Neural cell (in vitro differentiated cells): ENCODE measurements around the gene DPPA4.

Experiments
- EP300 ChIP-seq: fragments of 450-650 bp; conservative IDR thresholded peaks from 2 replicates; pipeline ENCODE4 v1.6.1; 2014; ENCODE audit warnings: antibody characterized with exemption, mild to moderate bottlenecking, moderate library complexity; ENCODE audit not compliant: poor library complexity, severe bottlenecking
- EZH2 ChIP-seq: fragments of 200-600, 300-800 bp; shearing (Covaris generic), sonication (generic); IDR thresholded peaks from 2 replicates; pipeline ENCODE4 v1.6.1; 2014; ENCODE audit warnings: antibody characterized with exemption, low read length, borderline replicate concordance, mild to moderate bottlenecking; ENCODE audit not compliant: insufficient read depth, poor library complexity, severe bottlenecking
- POLR2AphosphoS5 ChIP-seq: IDR thresholded peaks from 2 replicates; pipeline ENCODE4 v1.6.1; 2012
- RAD21 ChIP-seq: fragments of 450-650 bp; conservative IDR thresholded peaks from 2 replicates; pipeline ENCODE4 v1.6.1; 2014; ENCODE audit warnings: antibody characterized with exemption, mild to moderate bottlenecking, moderate library complexity
- REST ChIP-seq: IDR thresholded peaks from 2 replicates; pipeline ENCODE4 v1.6.1; 2012; ENCODE audit warnings: borderline replicate concordance
- SMC3 ChIP-seq: fragments of 450-650 bp; conservative IDR thresholded peaks from 2 replicates; pipeline ENCODE4 v1.6.1; 2014; ENCODE audit warnings: antibody characterized with exemption, mild to moderate bottlenecking, moderate library complexity; ENCODE audit not compliant: poor library complexity
- TAF1 ChIP-seq: IDR thresholded peaks from 2 replicates; pipeline ENCODE4 v1.6.1; 2012; ENCODE audit warnings: low read depth
- TF ChIP-seq, protein P1 (sequence below): fragments of 450-650 bp; IDR thresholded peaks from 2 replicates; pipeline ENCODE4 v1.5.1; 2014; ENCODE audit warnings: antibody characterized with exemption, mild to moderate bottlenecking, moderate library complexity; ENCODE audit not compliant: poor library complexity, severe bottlenecking

DNA sequence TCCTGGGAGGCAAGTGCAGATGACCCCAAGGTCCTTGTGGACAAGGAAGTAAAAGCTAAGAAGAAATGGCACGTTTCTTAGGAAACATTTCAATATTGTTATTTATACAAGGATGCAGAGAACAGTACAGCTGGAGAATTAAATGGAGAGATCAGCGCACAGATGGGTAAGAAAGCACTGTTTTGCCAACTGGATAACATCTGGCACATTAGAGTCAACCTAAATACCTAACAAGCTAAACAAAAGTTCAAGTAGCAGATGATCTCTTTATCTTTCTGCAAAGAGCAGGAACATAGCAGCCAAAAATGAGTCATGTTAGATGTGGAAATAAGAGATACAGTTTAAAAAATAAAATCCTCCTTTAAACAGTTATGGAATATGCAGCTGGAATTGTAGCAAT lies 15.7 kb upstream of the DPPA4 start:
- TF ChIP-seq, protein P1, sequence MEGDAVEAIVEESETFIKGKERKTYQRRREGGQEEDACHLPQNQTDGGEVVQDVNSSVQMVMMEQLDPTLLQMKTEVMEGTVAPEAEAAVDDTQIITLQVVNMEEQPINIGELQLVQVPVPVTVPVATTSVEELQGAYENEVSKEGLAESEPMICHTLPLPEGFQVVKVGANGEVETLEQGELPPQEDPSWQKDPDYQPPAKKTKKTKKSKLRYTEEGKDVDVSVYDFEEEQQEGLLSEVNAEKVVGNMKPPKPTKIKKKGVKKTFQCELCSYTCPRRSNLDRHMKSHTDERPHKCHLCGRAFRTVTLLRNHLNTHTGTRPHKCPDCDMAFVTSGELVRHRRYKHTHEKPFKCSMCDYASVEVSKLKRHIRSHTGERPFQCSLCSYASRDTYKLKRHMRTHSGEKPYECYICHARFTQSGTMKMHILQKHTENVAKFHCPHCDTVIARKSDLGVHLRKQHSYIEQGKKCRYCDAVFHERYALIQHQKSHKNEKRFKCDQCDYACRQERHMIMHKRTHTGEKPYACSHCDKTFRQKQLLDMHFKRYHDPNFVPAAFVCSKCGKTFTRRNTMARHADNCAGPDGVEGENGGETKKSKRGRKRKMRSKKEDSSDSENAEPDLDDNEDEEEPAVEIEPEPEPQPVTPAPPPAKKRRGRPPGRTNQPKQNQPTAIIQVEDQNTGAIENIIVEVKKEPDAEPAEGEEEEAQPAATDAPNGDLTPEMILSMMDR: no peak
- TF ChIP-seq POLR2AphosphoS5 (no peak), EP300 (no peak), EZH2 (no peak), SMC3 (no peak), RAD21 (no peak), TAF1 (no peak), REST (no peak)
